Small intestine (tissue), 7 donors: ENCODE results near the gene LSM3. TPM values are rescaled to one million over a fixed set of nuclear protein-coding genes. Genes with fewer than 3 reads are reported as not detected.

Experiments
- DNase-seq, 2 donors: peaks; one replicate each; pipeline versions ENCODE4 v3.0.0 to v3.0.0-alpha.2; 2013
- FAIRE-seq: peaks from 2 replicates; lab custom pipeline; 2012; peaks lifted over from hg19 to GRCh38; lab: Jason Lieb, UNC
- H3K27ac ChIP-seq, 3 donors: one replicate each; pipeline ENCODE4 v1.5.1; 2013; ENCODE audit warnings: low read length in 2 of 3, mild to moderate bottlenecking in 2 of 3, control low read depth in 1 of 3, inconsistent platforms in 1 of 3, low read depth in 1 of 3, moderate library complexity in 1 of 3
- H3K27me3 ChIP-seq, 3 donors: one replicate each; pipeline ENCODE4 v1.6.1; 2013; ENCODE audit warnings: low read length in 3 of 3, inconsistent platforms in 1 of 3; ENCODE audit not compliant: control insufficient read depth in 3 of 3, insufficient read depth in 3 of 3
- H3K36me3 ChIP-seq, 3 donors: one replicate each; pipeline ENCODE4 v1.6.1; 2013; ENCODE audit warnings: low read length in 3 of 3, inconsistent platforms in 1 of 3, low read depth in 1 of 3, mild to moderate bottlenecking in 1 of 3, moderate library complexity in 1 of 3; ENCODE audit not compliant: control insufficient read depth in 3 of 3, insufficient read depth in 2 of 3
- H3K4me1 ChIP-seq, 3 donors: one replicate each; pipeline ENCODE4 v1.6.1; 2013; ENCODE audit warnings: low read length in 2 of 3, inconsistent platforms in 1 of 3, low read depth in 1 of 3, mild to moderate bottlenecking in 1 of 3, moderate library complexity in 1 of 3; ENCODE audit not compliant: control insufficient read depth in 3 of 3, insufficient read depth in 2 of 3
- H3K4me3 ChIP-seq, 3 donors: one replicate each; pipeline ENCODE4 v1.5.1; 2013; ENCODE audit warnings: low read length in 3 of 3, control low read depth in 1 of 3, inconsistent platforms in 1 of 3, low read depth in 1 of 3, mild to moderate bottlenecking in 1 of 3, moderate library complexity in 1 of 3
- H3K9me3 ChIP-seq, 2 donors: one replicate each; pipeline ENCODE4 v1.6.1; 2013; ENCODE audit warnings: low read depth in 1 of 2, low read length in 1 of 2; ENCODE audit not compliant: control insufficient read depth in 2 of 2, insufficient read depth in 1 of 2
- WGBS, 3 donors: extraction: QIAGEN DNeasy Blood & Tissue Kit; methylation state at CpG; one replicate each; pipeline ENCODE4 v1.1.7; 2013; 5-methylcytosine and 5-hydroxymethylcytosine counted together
- polyA plus RNA-seq, 4 donors: library from polyadenylated mRNA; stranded (reverse) in 3 of 4; unstranded in 1 of 4; fragments of 200-250 nt in 3 of 4; fragments of 120-200 nt in 1 of 4; gene quantifications; one replicate each; pipeline versions ENCODE4 v1.2.1 to v1.2.3, GENCODE V29; 2013
- donor health status: healthy with polysubstance abuse.
- donor health status: control.
- donor health status: control.
- donor health status: Bipolar disorder and iron deficiency.
- donor health status: healthy.

LSM3 gene
- polyA plus RNA-seq, 4 donors, result 12.2 to 18.4 (median 13.6) TPM

DNA sequence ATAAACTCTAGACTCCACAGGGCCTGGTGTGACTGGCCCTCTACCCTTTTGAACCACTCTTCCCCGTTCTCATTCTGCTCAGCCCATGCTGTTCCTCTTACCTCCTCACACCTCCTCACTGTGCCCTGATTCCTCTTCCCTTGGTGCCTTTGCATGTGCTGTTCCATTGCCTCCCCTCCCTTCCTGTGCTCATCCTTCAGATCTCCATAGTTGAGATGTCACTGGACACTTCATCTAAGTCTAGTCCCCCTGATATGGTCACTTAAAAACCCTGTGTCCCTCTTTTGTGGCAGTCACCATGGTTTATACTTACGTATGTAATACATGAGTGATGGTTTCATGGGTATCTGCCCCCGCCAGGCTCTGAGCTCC lies 69.8 kb downstream of the LSM3 start:
- WGBS, 3 donors, result 80 to 87% (median 86%) methylated on average over 3 of the region's 3 CpGs
- no peak overlapping the region for H3K4me3 ChIP-seq
- DNase-seq, result no peak
- H3K4me1 ChIP-seq, result peaks cover 0 to 12% (median 0%) of the 10 kb centered on the region in 3 donors
- H3K27me3 ChIP-seq, result no peaks in the 10 kb centered on the region
- H3K36me3 ChIP-seq, result no peaks in the 10 kb centered on the region
- FAIRE-seq, result no peak
- peak overlapping the region in 1 of 3 donors; percentile 7 for H3K27ac ChIP-seq
- H3K9me3 ChIP-seq, result no peaks in the 10 kb centered on the region

DNA sequence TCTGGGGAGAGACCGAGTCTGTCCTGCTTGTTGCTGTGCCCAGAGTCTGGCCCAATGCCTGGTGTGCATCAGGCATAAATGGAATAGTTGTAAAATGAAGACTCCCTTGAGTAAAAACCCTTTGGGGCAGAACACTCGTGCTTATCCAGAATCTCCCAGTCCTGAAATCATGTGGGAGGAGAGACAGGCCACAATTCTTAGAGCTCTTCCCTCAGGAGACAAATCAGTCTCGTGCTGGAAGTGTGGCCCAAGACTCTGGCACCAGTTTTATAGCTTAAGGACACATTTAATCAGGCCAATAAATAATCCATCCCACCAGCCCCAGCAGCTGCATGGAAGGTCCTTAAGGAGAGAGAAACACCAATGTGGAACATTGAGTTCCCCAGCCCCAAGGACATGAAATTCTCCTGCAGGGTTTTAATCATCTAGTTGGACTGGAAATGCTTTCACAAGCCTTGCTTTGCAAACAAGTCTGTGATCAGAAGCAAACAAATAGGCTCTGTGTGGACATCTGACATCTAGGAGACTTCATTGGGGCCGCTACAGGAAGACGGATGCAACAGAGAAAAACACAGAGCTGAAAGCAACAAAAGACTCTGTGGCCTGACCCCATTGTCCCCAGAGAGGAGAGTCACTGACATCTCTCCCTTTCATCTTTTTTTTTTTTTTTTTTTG lies 70.4 kb downstream of the LSM3 start:
- peaks cover 0 to 15% (median 0%) of the 10 kb centered on the region in 3 donors for H3K4me1 ChIP-seq
- no peaks in the 10 kb centered on the region for H3K27me3 ChIP-seq
- DNase-seq (no peak), FAIRE-seq (no peak)
- WGBS, 3 donors, result 57 to 73% (median 57%) methylated on average over 5 of the region's 5 CpGs
- no peaks in the 10 kb centered on the region for H3K9me3 ChIP-seq
- no peak overlapping the region for H3K4me3 ChIP-seq
- H3K27ac ChIP-seq, result peak overlapping the region in 1 of 3 donors; percentile 59
- no peaks in the 10 kb centered on the region for H3K36me3 ChIP-seq

Other genes with a start within 250 kb of the LSM3 start
- 10 to 100 TPM; 15.9 to 42.3 (median 26.5) TPM for gene CHCHD4, start 53.9 kb upstream of the LSM3 start, polyA plus RNA-seq
- gene TMEM43, start 53.8 kb upstream of the LSM3 start, polyA plus RNA-seq, result 10 to 100 TPM; 11.9 to 37.5 (median 22.9) TPM
- 10 to 100 TPM; 17.3 to 38.6 (median 24.4) TPM for gene XPC, start 216 bp upstream of the LSM3 start, polyA plus RNA-seq
- gene SLC6A6, start 223.8 kb downstream of the LSM3 start, polyA plus RNA-seq, result 10 to 100 TPM in 2 of 4 donors, 1 to 10 TPM in 2; 6.9 to 24.1 (median 9.7) TPM